Testis (tissue), 2 donors: Measurements from ENCODE around the gene TOMM40.

Source experiments
- CTCF ChIP-seq, 3 experiments: fragments of 450-650 bp in 2 of 3; fragments of 200-600 bp in 1 of 3; sonication (generic) in 1 of 3; IDR thresholded peaks; one replicate each; pipeline ENCODE4 v1.5.1; 2016 to 2019; ENCODE audit warnings: antibody characterized with exemption in 3 of 3, mild to moderate bottlenecking in 2 of 3, moderate library complexity in 1 of 3
- POLR2A ChIP-seq: fragments of 450-650 bp; IDR thresholded peaks from one replicate; pipeline ENCODE4 v1.6.1; 2017; ENCODE audit warnings: antibody characterized with exemption, mild to moderate bottlenecking, moderate library complexity

DNA sequence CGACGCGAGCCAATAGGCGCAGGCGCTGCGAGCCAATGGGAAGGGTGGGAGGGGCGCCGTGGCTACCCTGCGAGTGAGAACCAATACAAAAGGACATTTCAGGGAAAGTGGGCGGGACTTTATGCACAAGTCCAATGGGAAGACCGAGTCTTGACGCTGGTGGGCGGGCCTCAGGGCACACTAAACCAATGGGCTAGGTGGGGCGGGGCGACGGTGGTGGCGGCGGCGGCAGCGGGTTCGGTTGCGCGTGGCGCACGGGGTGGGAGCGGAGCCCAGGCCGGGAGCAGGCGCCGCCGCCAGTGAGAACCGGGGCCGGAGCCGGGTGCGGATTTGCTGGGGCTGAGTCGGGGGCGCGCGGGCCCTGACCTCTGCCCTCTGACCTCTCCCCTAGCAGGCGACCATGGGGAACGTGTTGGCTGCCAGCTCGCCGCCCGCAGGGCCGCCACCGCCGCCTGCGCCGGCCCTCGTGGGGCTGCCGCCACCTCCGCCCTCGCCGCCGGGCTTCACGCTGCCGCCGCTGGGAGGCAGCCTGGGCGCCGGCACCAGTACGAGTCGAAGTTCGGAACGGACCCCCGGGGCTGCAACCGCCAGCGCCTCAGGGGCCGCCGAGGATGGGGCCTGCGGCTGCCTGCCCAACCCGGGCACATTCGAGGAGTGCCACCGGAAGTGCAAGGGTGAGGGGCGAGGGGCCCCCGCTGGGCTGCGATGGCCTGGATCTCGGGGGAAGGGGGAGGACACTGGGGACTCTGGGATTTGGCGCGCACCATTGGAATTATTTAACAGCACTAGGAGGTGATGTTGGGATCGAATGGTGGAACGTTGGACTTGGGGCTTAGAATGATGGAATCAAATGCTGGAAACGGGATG is at the start of gene TOMM40:
- TF ChIP-seq CTCF (IDR thresholded peaks at IDR 0.05) = no peak
- TF ChIP-seq POLR2A = no peak
